ENCODE results near the gene TNNT3.

The TNNT3 gene

DNA sequence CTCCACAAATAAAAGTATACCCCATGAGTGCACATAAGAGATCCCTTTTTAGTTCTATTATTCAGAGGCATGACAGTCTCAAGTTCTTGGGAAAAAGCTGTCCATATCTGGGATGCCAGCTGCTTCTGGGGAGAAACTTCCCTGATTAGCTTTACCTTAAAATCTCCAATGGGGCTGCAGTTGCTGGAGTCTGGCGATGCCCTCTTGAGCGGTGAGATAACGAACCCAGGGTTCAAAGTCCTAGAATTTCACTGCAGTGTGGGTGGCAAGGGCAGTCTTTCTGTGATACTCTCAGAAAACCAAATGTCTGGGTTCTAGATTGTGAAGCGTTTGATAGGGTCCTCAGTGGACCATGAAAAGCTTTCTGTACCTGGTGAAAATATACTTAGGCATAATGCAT lies 20.4 kb upstream of the TNNT3 start:
- ChIA-PET POLR2A (no interaction called here), CTCF (no interaction called here)
- DNase-seq (ENCODE audit: extremely low spot score), result no peak
- TF ChIP-seq FOXA1 (IDR thresholded peaks at IDR 0.05) (no peak), TARDBP (IDR thresholded peaks at IDR 0.05) (no peak), ZNF384 (IDR thresholded peaks at IDR 0.05) (no peak), ELF4 (IDR thresholded peaks at IDR 0.05) (no peak)

- ChIA-PET POLR2A (no interaction called here), CTCF (no interaction called here)
- no peak for TF ChIP-seq FOXK2 (IDR thresholded peaks at IDR 0.05)
- no peak for TF ChIP-seq FOXA1 (IDR thresholded peaks at IDR 0.05)
- no peak for DNase-seq (ENCODE audit: extremely low spot score)
Observed at GRCh38 chr11:1899686-1900085, 19.8 kb upstream of the TNNT3 start.

DNA sequence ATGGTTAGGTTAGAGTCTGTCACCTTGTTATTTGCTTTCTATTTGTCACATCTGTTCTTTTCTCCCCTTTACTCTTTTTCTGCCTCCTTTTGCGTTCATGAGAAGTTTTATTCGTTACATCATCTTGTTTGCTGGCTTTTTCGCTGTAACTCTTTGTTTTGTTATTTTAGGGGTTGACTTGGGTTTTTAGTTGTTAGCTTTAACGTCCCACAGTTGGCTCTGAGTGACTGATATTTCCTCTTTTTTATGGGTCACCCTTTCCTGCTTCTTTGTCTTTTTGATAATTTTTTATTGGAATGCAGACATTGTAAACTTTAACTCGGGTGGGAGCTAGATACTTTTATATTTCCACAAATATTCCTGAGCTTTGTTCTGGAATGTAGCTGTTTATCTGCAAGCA lies 13.3 kb upstream of the TNNT3 start:
- DNase-seq (ENCODE audit: extremely low spot score), result no peak
- POLR2A ChIA-PET, result no interaction called here
- CTCF ChIA-PET, result interaction anchor here (0.6 to 1.0 kb wide), 3 partner anchors 15 to 250 kb away, joined by 3 read pairs; no protein-coding TSS in a partner anchor
- TF ChIP-seq SUZ12 (IDR thresholded peaks at IDR 0.05) (no peak), LEF1 (IDR thresholded peaks at IDR 0.05; ENCODE audit: borderline replicate concordance) (no peak), TARDBP (IDR thresholded peaks at IDR 0.05) (no peak), BHLHE40 (IDR thresholded peaks at IDR 0.05; ENCODE audit: borderline replicate concordance) (no peak), CTBP1 (IDR thresholded peaks at IDR 0.05; ENCODE audit: borderline replicate concordance) (no peak), FOXK2 (IDR thresholded peaks at IDR 0.05) (no peak), ARNT (IDR thresholded peaks at IDR 0.05) (no peak), L3MBTL2 (conservative IDR thresholded peaks at IDR 0.05) (no peak), ZNF384 (IDR thresholded peaks at IDR 0.05) (no peak), SP1 (IDR thresholded peaks at IDR 0.05) (no peak)
- TF ChIP-seq, protein P1, sequence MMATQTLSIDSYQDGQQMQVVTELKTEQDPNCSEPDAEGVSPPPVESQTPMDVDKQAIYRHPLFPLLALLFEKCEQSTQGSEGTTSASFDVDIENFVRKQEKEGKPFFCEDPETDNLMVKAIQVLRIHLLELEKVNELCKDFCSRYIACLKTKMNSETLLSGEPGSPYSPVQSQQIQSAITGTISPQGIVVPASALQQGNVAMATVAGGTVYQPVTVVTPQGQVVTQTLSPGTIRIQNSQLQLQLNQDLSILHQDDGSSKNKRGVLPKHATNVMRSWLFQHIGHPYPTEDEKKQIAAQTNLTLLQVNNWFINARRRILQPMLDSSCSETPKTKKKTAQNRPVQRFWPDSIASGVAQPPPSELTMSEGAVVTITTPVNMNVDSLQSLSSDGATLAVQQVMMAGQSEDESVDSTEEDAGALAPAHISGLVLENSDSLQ (IDR thresholded peaks at IDR 0.05), result no peak

GRCh38 chr11:1906611-1907423 lies 12.7 kb upstream of the TNNT3 start:
- POLR2A ChIA-PET, result no interaction called here
- CTCF ChIA-PET, result interaction anchor here (0.6 to 1.0 kb wide), 4 partner anchors 15 to 250 kb away, joined by 3 to 6 read pairs (median 3); no protein-coding TSS in a partner anchor

GRCh38 chr11:1908618-1909017 lies 10.9 kb upstream of the TNNT3 start:
- ChIA-PET POLR2A (no interaction called here), CTCF (interaction anchor here (1.4 kb wide), 1 partner anchor 26 kb away, joined by 4 read pairs; no protein-coding TSS in a partner anchor)
- TF ChIP-seq ZNF384 (IDR thresholded peaks at IDR 0.05) (no peak), FOXM1 (IDR thresholded peaks at IDR 0.05; ENCODE audit: borderline replicate concordance) (no peak)
- no peak for DNase-seq (ENCODE audit: extremely low spot score)

More at GRCh38 chr11:1906611-1907423, 12.7 kb upstream of the TNNT3 start:
- no peak for DNase-seq (ENCODE audit: extremely low spot score)
- no peak for TF ChIP-seq FOXA1 (IDR thresholded peaks at IDR 0.05)
- TF ChIP-seq SUZ12 (IDR thresholded peaks at IDR 0.05), result no peak
- no peak for TF ChIP-seq L3MBTL2 (conservative IDR thresholded peaks at IDR 0.05)
- TF ChIP-seq, protein P1 (IDR thresholded peaks at IDR 0.05), result no peak
- TF ChIP-seq TARDBP (IDR thresholded peaks at IDR 0.05), result no peak
- no peak for TF ChIP-seq ZNF384 (IDR thresholded peaks at IDR 0.05)
- no peak for TF ChIP-seq CTBP1 (IDR thresholded peaks at IDR 0.05; ENCODE audit: borderline replicate concordance)
- TF ChIP-seq HDGF (IDR thresholded peaks at IDR 0.05; ENCODE audit: borderline replicate concordance), result no peak
- TF ChIP-seq ARNT (IDR thresholded peaks at IDR 0.05), result no peak
- TF ChIP-seq BHLHE40 (IDR thresholded peaks at IDR 0.05; ENCODE audit: borderline replicate concordance), result no peak
- TF ChIP-seq ELF4 (IDR thresholded peaks at IDR 0.05), result no peak
- TF ChIP-seq NFRKB (IDR thresholded peaks at IDR 0.05), result no peak
- TF ChIP-seq FOXM1 (IDR thresholded peaks at IDR 0.05; ENCODE audit: borderline replicate concordance), result no peak
- TF ChIP-seq LEF1 (IDR thresholded peaks at IDR 0.05; ENCODE audit: borderline replicate concordance), result no peak
- TF ChIP-seq SP1 (IDR thresholded peaks at IDR 0.05), result no peak
- TF ChIP-seq FOXK2 (IDR thresholded peaks at IDR 0.05), result no peak

DNA sequence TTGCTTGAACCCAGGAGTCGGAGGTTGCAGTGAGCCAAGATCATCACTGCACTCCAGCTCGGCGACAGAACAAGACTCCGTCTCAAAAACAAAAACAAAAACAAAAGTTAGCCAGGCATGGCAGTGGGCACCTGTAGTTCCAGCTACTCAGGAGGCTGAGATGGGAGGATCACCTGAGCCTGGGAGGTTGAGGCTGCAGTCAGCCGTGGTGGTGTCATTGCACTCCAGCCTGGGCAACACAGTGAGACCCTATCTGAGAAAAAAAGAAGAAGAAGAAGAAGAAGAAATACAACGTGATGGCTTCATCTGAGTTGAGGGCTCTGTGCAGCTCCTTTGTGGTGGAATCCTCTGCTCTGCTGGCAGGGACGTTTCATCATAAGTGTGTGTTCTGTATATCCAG lies 10.0 kb upstream of the TNNT3 start:
- ChIA-PET POLR2A (no interaction called here), CTCF (no interaction called here)
- DNase-seq (ENCODE audit: extremely low spot score), result no peak
- TF ChIP-seq TARDBP (IDR thresholded peaks at IDR 0.05) (no peak), SUZ12 (IDR thresholded peaks at IDR 0.05) (no peak), FOXA1 (IDR thresholded peaks at IDR 0.05) (no peak), LEF1 (IDR thresholded peaks at IDR 0.05; ENCODE audit: borderline replicate concordance) (no peak), FOXM1 (IDR thresholded peaks at IDR 0.05; ENCODE audit: borderline replicate concordance) (no peak), NFRKB (IDR thresholded peaks at IDR 0.05) (no peak)

DNA sequence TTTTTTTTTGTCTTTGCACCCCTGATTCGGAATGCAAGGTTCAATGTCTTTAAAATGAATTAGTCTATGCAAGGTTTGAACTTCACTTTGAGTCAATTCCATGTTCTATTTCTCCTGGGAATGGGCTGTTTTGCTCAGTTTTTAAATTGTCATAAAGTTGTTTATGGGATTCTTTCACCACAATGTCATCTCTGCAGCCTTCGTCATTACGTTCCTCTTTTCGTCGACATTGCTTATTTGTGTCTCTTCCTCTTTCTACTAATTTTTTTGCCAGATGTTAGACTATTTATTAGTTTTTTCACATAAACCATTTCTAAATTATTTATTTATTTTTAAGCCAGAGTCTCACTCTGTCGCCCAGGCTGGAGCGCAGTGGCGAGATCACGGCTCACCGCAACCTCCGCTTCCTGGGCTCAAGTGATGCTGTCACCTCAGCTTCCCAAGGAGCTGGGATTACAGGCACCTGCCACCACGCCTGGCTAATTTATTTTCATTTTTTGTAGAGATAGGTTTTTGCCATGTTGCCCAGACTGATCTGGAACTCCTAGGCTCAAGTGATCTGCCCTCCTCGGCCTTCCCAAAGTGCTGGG lies 7.1 kb upstream of the TNNT3 start:
- POLR2A ChIA-PET, result no interaction called here
- CTCF ChIA-PET, result no interaction called here
- TF ChIP-seq HDGF (IDR thresholded peaks at IDR 0.05; ENCODE audit: borderline replicate concordance), result no peak
- no peak for TF ChIP-seq L3MBTL2 (conservative IDR thresholded peaks at IDR 0.05)
- no peak for TF ChIP-seq NFRKB (IDR thresholded peaks at IDR 0.05)
- TF ChIP-seq ARNT (IDR thresholded peaks at IDR 0.05), result no peak
- no peak for TF ChIP-seq TARDBP (IDR thresholded peaks at IDR 0.05)
- TF ChIP-seq FOXA1 (IDR thresholded peaks at IDR 0.05), result no peak
- no peak for TF ChIP-seq SUZ12 (IDR thresholded peaks at IDR 0.05)
- TF ChIP-seq ZNF384 (IDR thresholded peaks at IDR 0.05), result no peak
- no peak for TF ChIP-seq ELF4 (IDR thresholded peaks at IDR 0.05)
- TF ChIP-seq FOXM1 (IDR thresholded peaks at IDR 0.05; ENCODE audit: borderline replicate concordance), result no peak
- TF ChIP-seq BHLHE40 (IDR thresholded peaks at IDR 0.05; ENCODE audit: borderline replicate concordance), result no peak
- TF ChIP-seq FOXK2 (IDR thresholded peaks at IDR 0.05), result no peak
- no peak for DNase-seq (ENCODE audit: extremely low spot score)

Measured in HEK293T (cell line).